Endothelial cell of umbilical vein (primary cell): Measurements from ENCODE around the gene MSH6.

Source experiments
- EZH2 ChIP-seq: IDR thresholded peaks from 2 replicates; pipeline ENCODE4 v1.6.1; 2012; ENCODE audit warnings: borderline replicate concordance, low read depth, mild to moderate bottlenecking, moderate library complexity, low read length, inconsistent platforms; ENCODE audit not compliant: severe bottlenecking
- FOS ChIP-seq: IDR thresholded peaks from 2 replicates; pipeline ENCODE4 v1.6.1; 2011; ENCODE audit warnings: mild to moderate bottlenecking, low read length, moderate library complexity, borderline replicate concordance; ENCODE audit not compliant: insufficient read depth
- GATA2 ChIP-seq: IDR thresholded peaks from 2 replicates; pipeline ENCODE4 v1.7.0; 2011; ENCODE audit warnings: low read depth, mild to moderate bottlenecking, moderate library complexity, mixed read lengths, low read length; ENCODE audit not compliant: insufficient read length, insufficient read depth
- JUN ChIP-seq: IDR thresholded peaks from 2 replicates; pipeline ENCODE4 v1.6.1; 2011; ENCODE audit warnings: borderline replicate concordance, low read depth; ENCODE audit not compliant: insufficient read length, insufficient read depth
- MYC ChIP-seq: IDR thresholded peaks from one replicate; pipeline ENCODE4 v1.6.1; 2011; ENCODE audit warnings: mild to moderate bottlenecking, low read depth, low read length
- POLR2A ChIP-seq: IDR thresholded peaks from 2 replicates; pipeline ENCODE4 v1.6.1; 2012; ENCODE audit warnings: low read depth, mild to moderate bottlenecking, control low read depth, low read length
- POLR2AphosphoS5 ChIP-seq: IDR thresholded peaks from 2 replicates; pipeline ENCODE4 v1.6.1; 2012; ENCODE audit warnings: low read depth, mild to moderate bottlenecking, control low read depth, low read length, moderate library complexity; ENCODE audit not compliant: insufficient read depth
- TF ChIP-seq, protein P1 (sequence below), 2 donors: IDR thresholded peaks; 1 replicate in 1 of 2; 2 replicates in 1 of 2; pipeline ENCODE4 v1.5.1; 2011; ENCODE audit warnings: low read length in 2 of 2, mild to moderate bottlenecking in 2 of 2, moderate library complexity in 2 of 2, control low read depth in 1 of 2, inconsistent platforms in 1 of 2, low read depth in 1 of 2; ENCODE audit not compliant: insufficient read depth in 1 of 2; ENCODE audit errors: extremely low read depth in 1 of 2
- TF ChIP-seq, protein P2 (sequence below): IDR thresholded peaks from 2 replicates; pipeline ENCODE4 v1.6.1; 2011; ENCODE audit not compliant: insufficient read depth, insufficient read length

DNA sequence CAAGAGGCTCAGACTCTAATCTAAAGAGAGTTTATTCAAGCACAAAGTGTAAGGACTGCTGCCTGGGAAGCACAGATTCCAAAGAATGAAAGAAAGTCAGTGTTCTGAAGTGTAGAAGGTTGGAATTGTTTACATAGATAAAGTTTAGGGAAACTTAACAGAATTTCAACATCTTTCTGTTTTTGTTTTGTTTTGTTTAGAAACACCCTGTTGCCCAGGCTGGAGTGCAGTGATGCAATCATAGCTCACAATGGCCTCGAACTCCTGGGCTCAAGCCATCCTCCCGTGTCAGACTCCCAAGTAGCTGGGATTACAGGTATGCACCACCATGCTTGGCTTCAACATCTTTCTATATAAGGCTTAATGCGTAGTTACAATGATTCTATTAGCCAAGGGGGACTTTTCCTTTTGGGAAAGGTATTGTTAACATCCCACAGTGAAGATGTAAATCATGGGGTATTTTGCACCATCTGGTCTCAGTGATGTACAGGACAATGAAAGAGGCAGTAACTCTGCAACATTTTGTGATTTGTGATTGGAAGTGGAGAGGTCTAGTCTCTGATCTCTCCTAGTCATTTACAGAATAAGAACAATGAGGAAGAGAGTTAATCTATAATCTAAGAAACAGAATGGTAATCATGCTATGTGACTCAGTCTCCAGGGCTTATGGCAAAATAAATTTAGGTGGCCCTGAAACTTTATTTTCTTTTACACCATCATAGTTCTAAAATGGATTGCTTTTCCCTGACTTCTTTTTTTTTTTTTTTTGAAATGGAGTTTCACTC lies 45.6 kb upstream of the MSH6 start:
- TF ChIP-seq, protein P1, sequence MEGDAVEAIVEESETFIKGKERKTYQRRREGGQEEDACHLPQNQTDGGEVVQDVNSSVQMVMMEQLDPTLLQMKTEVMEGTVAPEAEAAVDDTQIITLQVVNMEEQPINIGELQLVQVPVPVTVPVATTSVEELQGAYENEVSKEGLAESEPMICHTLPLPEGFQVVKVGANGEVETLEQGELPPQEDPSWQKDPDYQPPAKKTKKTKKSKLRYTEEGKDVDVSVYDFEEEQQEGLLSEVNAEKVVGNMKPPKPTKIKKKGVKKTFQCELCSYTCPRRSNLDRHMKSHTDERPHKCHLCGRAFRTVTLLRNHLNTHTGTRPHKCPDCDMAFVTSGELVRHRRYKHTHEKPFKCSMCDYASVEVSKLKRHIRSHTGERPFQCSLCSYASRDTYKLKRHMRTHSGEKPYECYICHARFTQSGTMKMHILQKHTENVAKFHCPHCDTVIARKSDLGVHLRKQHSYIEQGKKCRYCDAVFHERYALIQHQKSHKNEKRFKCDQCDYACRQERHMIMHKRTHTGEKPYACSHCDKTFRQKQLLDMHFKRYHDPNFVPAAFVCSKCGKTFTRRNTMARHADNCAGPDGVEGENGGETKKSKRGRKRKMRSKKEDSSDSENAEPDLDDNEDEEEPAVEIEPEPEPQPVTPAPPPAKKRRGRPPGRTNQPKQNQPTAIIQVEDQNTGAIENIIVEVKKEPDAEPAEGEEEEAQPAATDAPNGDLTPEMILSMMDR (IDR thresholded peaks at IDR 0.05; ENCODE audit: extremely low read depth in 1 of 2, insufficient read depth in 1 of 2, low read depth in 1 of 2, low read length in 2 of 2): no peak
- TF ChIP-seq POLR2AphosphoS5 (no peak), POLR2A (no peak), EZH2 (no peak), FOS (no peak), JUN (no peak), MYC (no peak), GATA2 (no peak)
- TF ChIP-seq, protein P2, sequence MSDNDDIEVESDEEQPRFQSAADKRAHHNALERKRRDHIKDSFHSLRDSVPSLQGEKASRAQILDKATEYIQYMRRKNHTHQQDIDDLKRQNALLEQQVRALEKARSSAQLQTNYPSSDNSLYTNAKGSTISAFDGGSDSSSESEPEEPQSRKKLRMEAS: no peak
